Measurements from ENCODE around the gene PNMA8C. TPM values are rescaled to one million over a fixed set of nuclear protein-coding genes. Genes with fewer than 3 reads are reported as not detected.

Gene PNMA8C
- total and polyA plus RNA-seq, 2 donors (not counting 3 experiments of a cell fraction or from before 2014, with no cell fraction given) = not detected

DNA sequence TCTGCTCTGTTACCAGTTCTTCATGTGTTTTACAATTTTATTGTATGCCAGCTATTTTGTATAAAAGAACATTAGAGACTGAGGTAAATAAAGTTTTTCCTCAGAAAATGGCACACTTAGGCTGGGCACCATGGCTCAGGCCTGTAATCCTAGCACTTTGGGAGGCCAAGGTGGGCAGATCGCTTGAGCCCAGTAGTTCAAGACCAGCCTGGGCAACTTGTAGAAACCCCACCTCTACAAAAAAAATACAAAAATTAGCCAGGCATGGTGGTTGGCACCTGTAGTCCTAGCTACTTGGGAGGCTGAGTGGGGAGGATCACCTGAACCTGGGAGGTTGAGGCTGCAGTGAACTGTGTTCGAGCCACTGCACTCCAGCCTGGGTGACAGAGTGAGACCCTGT, 47.4 kb downstream of the PNMA8C start:
- ChIA-PET CTCF (interaction anchor here (1.3 to 1.5 kb wide), 2 partner anchors 9 to 100 kb away, joined by 3 read pairs; no protein-coding TSS in a partner anchor), POLR2A (no interaction called here)
- BruUV-seq (replicated peaks) = no TSS peak
- Histone ChIP-seq H2AFZ (ENCODE audit: low read depth, low read length) (no peak overlapping the region), H3K4me2 (ENCODE audit: insufficient read depth, low read length) (no peak overlapping the region), H3K79me2 (ENCODE audit: control insufficient read depth, insufficient read depth, low read length) (peaks cover 19% of the 10 kb centered on the region), H4K20me1 (replicated peaks; ENCODE audit: control insufficient read depth, extremely low read depth, insufficient read depth, low read length) (no peaks in the 10 kb centered on the region), H3K27ac (ENCODE audit: insufficient read depth, low read depth, low read length) (no peak overlapping the region), H3K9ac (replicated peaks; ENCODE audit: extremely low read depth, insufficient read depth, low read length) (no peak overlapping the region), H3K27me3 (ENCODE audit: control insufficient read depth in 2 of 2, insufficient read depth in 2 of 2, low read length in 2 of 2) (no peaks in the 10 kb centered on the region), H3K9me3 (replicated peaks; ENCODE audit: control insufficient read depth, insufficient read depth, low read length) (no peaks in the 10 kb centered on the region), H3K4me1 (ENCODE audit: control insufficient read depth, extremely low read depth, insufficient read depth, low read length) (no peaks in the 10 kb centered on the region), H3K9me1 (replicated peaks; ENCODE audit: control insufficient read depth, extremely low read depth, insufficient read depth, low read length) (no peaks in the 10 kb centered on the region), H3K4me3 (replicated peaks in 1 of 3; ENCODE audit: insufficient read depth in 1 of 3, low read depth in 1 of 3, low read length in 3 of 3) (no peak overlapping the region), H3K36me3 (ENCODE audit: control insufficient read depth in 2 of 2, extremely low read depth in 1 of 2, insufficient read depth in 2 of 2, low read length in 2 of 2) (peaks cover 28 to 34% of the 10 kb centered on the region in 2 experiments)
- TF ChIP-seq, protein P1, sequence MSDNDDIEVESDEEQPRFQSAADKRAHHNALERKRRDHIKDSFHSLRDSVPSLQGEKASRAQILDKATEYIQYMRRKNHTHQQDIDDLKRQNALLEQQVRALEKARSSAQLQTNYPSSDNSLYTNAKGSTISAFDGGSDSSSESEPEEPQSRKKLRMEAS (IDR thresholded peaks at IDR 0.05; ENCODE audit: insufficient read depth, insufficient read length) = no peak
- TF ChIP-seq MYC (IDR thresholded peaks at IDR 0.05; ENCODE audit: low read depth, low read length) (no peak), FOS (IDR thresholded peaks at IDR 0.05; ENCODE audit: borderline replicate concordance, insufficient read depth, low read length) (no peak)
- no peak for FAIRE-seq
- DNase-seq (ENCODE audit: low read depth, low spot score) = no peak
- dilution Hi-C loops (cut with MboI; ENCODE audit: extremely low pct_ligation_motif_present, low sequenced_read_pairs) = no loop called here
- intact Hi-C loops (cut with micrococcal nuclease) = no loop called here

DNA sequence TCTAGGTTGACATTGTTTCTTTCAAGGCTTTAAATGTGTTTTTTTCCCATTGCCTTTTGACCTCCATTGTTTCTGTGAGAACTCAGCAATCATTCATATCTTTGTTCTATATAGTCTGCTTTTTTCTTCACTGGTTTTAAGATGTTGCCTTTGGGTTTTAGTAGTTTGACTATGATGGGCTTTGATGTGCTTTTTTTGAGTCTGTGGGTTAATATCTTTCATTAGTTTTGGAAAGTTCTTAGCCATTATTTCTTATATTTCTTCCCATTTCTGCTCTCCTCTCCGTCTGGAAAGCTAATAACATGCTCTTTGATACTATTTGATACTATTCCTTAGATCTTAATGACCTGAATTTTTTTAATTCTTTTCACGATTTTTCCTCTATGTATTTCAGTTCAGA, 48.0 kb downstream of the PNMA8C start:
- POLR2A ChIA-PET = no interaction called here
- peaks cover 19% of the 10 kb centered on the region for H3K79me2 ChIP-seq (ENCODE audit: control insufficient read depth, insufficient read depth, low read length)
- H3K4me3 ChIP-seq (replicated peaks in 1 of 3; ENCODE audit: insufficient read depth in 1 of 3, low read depth in 1 of 3, low read length in 3 of 3) = no peak overlapping the region
- no peaks in the 10 kb centered on the region for H3K27me3 ChIP-seq (ENCODE audit: control insufficient read depth in 2 of 2, insufficient read depth in 2 of 2, low read length in 2 of 2)
- intact Hi-C loops (cut with micrococcal nuclease) = no loop called here
- H3K36me3 ChIP-seq (ENCODE audit: control insufficient read depth in 2 of 2, extremely low read depth in 1 of 2, insufficient read depth in 2 of 2, low read length in 2 of 2) = peaks cover 28 to 38% of the 10 kb centered on the region in 2 experiments
- no peaks in the 10 kb centered on the region for H3K9me3 ChIP-seq (replicated peaks; ENCODE audit: control insufficient read depth, insufficient read depth, low read length)
- no peak overlapping the region for H2AFZ ChIP-seq (ENCODE audit: low read depth, low read length)
- CTCF ChIA-PET = interaction anchor here (1.3 kb wide), 1 partner anchor 100 kb away, joined by 3 read pairs; no protein-coding TSS in a partner anchor
- DNase-seq (ENCODE audit: low read depth, low spot score) (peak; percentile 34), FAIRE-seq (no peak)
- no TSS peak for BruUV-seq (replicated peaks)
- no peaks in the 10 kb centered on the region for H3K9me1 ChIP-seq (replicated peaks; ENCODE audit: control insufficient read depth, extremely low read depth, insufficient read depth, low read length)
- no peak overlapping the region for H3K4me2 ChIP-seq (ENCODE audit: insufficient read depth, low read length)
- H3K27ac ChIP-seq (ENCODE audit: insufficient read depth, low read depth, low read length) = no peak overlapping the region
- no peaks in the 10 kb centered on the region for H4K20me1 ChIP-seq (replicated peaks; ENCODE audit: control insufficient read depth, extremely low read depth, insufficient read depth, low read length)
- dilution Hi-C loops (cut with MboI; ENCODE audit: extremely low pct_ligation_motif_present, low sequenced_read_pairs) = no loop called here
- no peak overlapping the region for H3K9ac ChIP-seq (replicated peaks; ENCODE audit: extremely low read depth, insufficient read depth, low read length)
- H3K4me1 ChIP-seq (ENCODE audit: control insufficient read depth, extremely low read depth, insufficient read depth, low read length) = no peaks in the 10 kb centered on the region
- TF ChIP-seq POLR2AphosphoS5 (IDR thresholded peaks at IDR 0.05; ENCODE audit: insufficient read depth, low read depth, low read length) = no peak
- TF ChIP-seq EZH2 (IDR thresholded peaks at IDR 0.05; ENCODE audit: borderline replicate concordance, low read depth, low read length, severe bottlenecking) = no peak
- TF ChIP-seq, protein P1 (IDR thresholded peaks at IDR 0.05; ENCODE audit: insufficient read depth, insufficient read length) = no peak
- TF ChIP-seq JUN (IDR thresholded peaks at IDR 0.05; ENCODE audit: borderline replicate concordance, insufficient read depth, insufficient read length, low read depth) = no peak
- no peak for TF ChIP-seq MYC (IDR thresholded peaks at IDR 0.05; ENCODE audit: low read depth, low read length)
